Activated gamma-delta T cell (primary cell): ENCODE measurements around the gene EVI2B.
"Not testable (repeated sequence)": the region's sequence is repeated elsewhere in the genome, so short reads cannot be mapped to it uniquely, and the experiment has no call there.

Experiments
- DNase-seq: peaks from one replicate; lab custom pipeline; 2025; lab: John Stamatoyannopoulos, UW

EVI2B gene

GRCh38 chr17:31310260-31310659 lies 3.6 kb downstream of the EVI2B start:
- DNase-seq = no peak

- no peak for DNase-seq
Observed at GRCh38 chr17:31309556-31309955, 4.3 kb downstream of the EVI2B start.

GRCh38 chr17:31308372-31309334 lies 5.2 kb downstream of the EVI2B start:
- no peak for DNase-seq

- DNase-seq = no peak
Observed at GRCh38 chr17:31307640-31308039, 6.2 kb downstream of the EVI2B start.

GRCh38 chr17:31299624-31300023 lies 14.2 kb downstream of the EVI2B start:
- DNase-seq = no peak

GRCh38 chr17:31297090-31297489 lies 16.8 kb downstream of the EVI2B start, which contains the start of gene OMG:
Gene OMG, minus strand, starts transcription at chr17:31297239. Its CDS starts 908 bp downstream, at chr17:31296331.
- DNase-seq = no peak

GRCh38 chr17:31296142-31296541 lies 17.7 kb downstream of the EVI2B start:
- DNase-seq = no peak

GRCh38 chr17:31295489-31295871 lies 18.4 kb downstream of the EVI2B start:
- no peak for DNase-seq

- no peak for DNase-seq
Observed at GRCh38 chr17:31294820-31295488, 18.9 kb downstream of the EVI2B start.

- no peak for DNase-seq
Observed at GRCh38 chr17:31294231-31294630, 19.6 kb downstream of the EVI2B start.

GRCh38 chr17:31293581-31293980 lies 20.3 kb downstream of the EVI2B start:
- no peak for DNase-seq

- no peak for DNase-seq
Observed at GRCh38 chr17:31291820-31292219, 22.0 kb downstream of the EVI2B start.

- no peak for DNase-seq
Observed at GRCh38 chr17:31289790-31290189, 24.1 kb downstream of the EVI2B start.

- DNase-seq = not testable (repeated sequence)
Observed at GRCh38 chr17:31287932-31288331, 25.9 kb downstream of the EVI2B start.

GRCh38 chr17:31286587-31286986 lies 27.3 kb downstream of the EVI2B start:
- DNase-seq = no peak

- no peak for DNase-seq
Observed at GRCh38 chr17:31283841-31284240, 30.0 kb downstream of the EVI2B start.

- no peak for DNase-seq
Observed at GRCh38 chr17:31281061-31281460, 32.8 kb downstream of the EVI2B start.

- DNase-seq = no peak
Observed at GRCh38 chr17:31279401-31279800, 34.5 kb downstream of the EVI2B start.

- DNase-seq = no peak
Observed at GRCh38 chr17:31275116-31275515, 38.7 kb downstream of the EVI2B start.

GRCh38 chr17:31274252-31274651 lies 39.6 kb downstream of the EVI2B start:
- DNase-seq = no peak

GRCh38 chr17:31273516-31273915 lies 40.3 kb downstream of the EVI2B start:
- DNase-seq = no peak

GRCh38 chr17:31272803-31273202 lies 41.1 kb downstream of the EVI2B start:
- no peak for DNase-seq

- no peak for DNase-seq
Observed at GRCh38 chr17:31272236-31272635, 41.6 kb downstream of the EVI2B start.
